ENCODE measurements around the gene RFT1. TPM values are rescaled to one million over a fixed set of nuclear protein-coding genes. Genes with fewer than 3 reads are reported as not detected.

Gene RFT1, protein sequence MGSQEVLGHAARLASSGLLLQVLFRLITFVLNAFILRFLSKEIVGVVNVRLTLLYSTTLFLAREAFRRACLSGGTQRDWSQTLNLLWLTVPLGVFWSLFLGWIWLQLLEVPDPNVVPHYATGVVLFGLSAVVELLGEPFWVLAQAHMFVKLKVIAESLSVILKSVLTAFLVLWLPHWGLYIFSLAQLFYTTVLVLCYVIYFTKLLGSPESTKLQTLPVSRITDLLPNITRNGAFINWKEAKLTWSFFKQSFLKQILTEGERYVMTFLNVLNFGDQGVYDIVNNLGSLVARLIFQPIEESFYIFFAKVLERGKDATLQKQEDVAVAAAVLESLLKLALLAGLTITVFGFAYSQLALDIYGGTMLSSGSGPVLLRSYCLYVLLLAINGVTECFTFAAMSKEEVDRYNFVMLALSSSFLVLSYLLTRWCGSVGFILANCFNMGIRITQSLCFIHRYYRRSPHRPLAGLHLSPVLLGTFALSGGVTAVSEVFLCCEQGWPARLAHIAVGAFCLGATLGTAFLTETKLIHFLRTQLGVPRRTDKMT
- 18.6 and 20.3 TPM in 2 replicates for total RNA-seq

DNA sequence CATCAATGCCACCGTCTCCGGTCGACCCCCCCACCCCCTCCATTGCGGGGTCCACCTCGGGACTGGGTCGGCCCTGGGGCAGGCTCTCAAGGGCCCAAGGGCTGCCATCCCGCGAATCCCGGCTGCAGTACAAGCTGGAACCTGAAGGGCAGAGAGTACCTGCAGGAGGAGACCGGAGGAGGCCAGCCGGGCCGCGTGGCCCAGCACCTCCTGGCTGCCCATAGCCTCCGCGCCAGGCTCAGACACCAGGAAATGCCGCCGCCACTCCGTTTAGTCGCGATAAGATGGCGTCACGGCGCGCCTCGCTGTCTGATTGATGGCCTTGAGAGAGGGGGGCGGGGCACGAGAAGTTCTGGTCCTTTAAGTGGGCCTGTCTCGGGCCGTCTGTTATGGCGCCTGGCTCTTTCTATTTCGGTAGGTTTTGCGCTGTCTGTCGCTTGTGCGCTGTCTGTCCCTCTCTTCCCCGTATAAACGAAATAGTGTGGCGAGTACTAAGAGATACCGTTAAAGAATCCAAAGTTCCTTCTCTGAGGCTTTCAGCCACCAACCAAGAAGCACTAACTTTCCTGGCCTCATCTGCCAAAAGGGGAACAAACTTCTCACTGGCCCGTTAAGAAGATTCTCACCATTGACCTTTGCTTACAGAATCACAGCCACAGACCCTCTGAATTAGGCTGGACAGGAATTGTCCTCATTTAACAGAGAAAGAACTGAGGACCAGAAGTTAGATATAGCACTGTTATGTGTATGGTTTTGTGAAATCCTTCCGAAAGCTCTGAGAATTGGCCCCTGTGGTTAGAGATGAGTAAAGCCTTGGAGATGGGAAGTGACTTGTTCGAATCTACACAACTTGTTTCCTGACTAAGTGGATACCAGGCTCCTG is at the start of gene RFT1:
RFT1 (minus strand) TSS at position 257 of the 883 bp plus-strand sequence; CDS start at position 222, 35 bp downstream.
- no peaks in the 10 kb centered on the region for H3K36me3 ChIP-seq (ENCODE audit: control insufficient read depth, insufficient read depth, low read length)
- TF ChIP-seq, protein P1, sequence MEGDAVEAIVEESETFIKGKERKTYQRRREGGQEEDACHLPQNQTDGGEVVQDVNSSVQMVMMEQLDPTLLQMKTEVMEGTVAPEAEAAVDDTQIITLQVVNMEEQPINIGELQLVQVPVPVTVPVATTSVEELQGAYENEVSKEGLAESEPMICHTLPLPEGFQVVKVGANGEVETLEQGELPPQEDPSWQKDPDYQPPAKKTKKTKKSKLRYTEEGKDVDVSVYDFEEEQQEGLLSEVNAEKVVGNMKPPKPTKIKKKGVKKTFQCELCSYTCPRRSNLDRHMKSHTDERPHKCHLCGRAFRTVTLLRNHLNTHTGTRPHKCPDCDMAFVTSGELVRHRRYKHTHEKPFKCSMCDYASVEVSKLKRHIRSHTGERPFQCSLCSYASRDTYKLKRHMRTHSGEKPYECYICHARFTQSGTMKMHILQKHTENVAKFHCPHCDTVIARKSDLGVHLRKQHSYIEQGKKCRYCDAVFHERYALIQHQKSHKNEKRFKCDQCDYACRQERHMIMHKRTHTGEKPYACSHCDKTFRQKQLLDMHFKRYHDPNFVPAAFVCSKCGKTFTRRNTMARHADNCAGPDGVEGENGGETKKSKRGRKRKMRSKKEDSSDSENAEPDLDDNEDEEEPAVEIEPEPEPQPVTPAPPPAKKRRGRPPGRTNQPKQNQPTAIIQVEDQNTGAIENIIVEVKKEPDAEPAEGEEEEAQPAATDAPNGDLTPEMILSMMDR (IDR thresholded peaks at IDR 0.05; ENCODE audit: insufficient read depth, low read length, poor library complexity, severe bottlenecking): peak; percentile 10
- peak; percentile 82 for DNase-seq (ENCODE audit: low read depth)

DNA sequence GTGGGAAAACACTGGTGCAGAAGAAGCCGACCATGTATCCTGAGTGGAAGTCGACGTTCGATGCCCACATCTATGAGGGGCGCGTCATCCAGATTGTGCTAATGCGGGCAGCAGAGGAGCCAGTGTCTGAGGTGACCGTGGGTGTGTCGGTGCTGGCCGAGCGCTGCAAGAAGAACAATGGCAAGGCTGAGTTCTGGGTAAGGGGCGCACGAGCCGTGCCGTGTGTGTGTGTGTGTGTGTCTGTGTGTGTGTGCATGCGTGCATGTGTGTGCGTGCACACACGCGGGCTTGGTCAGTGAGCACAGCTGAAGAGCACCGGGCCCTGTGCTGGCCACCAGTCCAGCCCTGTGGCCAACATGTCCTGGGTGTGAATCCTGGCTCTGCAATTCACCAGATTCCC is 49.3 kb upstream of the RFT1 start:
- no peak for DNase-seq (ENCODE audit: low read depth)
- Histone ChIP-seq H3K36me3 (ENCODE audit: control insufficient read depth, insufficient read depth, low read length) (peaks cover 3% of the 10 kb centered on the region), H3K27me3 (ENCODE audit: control insufficient read depth, insufficient read depth, low read length) (no peaks in the 10 kb centered on the region), H3K4me3 (ENCODE audit: low read depth, low read length) (no peak overlapping the region)
- TF ChIP-seq, protein P1 (IDR thresholded peaks at IDR 0.05; ENCODE audit: insufficient read depth, low read length, poor library complexity, severe bottlenecking): no peak

More for the DNA sequence above, at the start of gene RFT1:
- H3K27me3 ChIP-seq (ENCODE audit: control insufficient read depth, insufficient read depth, low read length): no peaks in the 10 kb centered on the region
- H3K4me3 ChIP-seq (ENCODE audit: low read depth, low read length): peak within 1 kb of the TSS; percentile 94

DNA sequence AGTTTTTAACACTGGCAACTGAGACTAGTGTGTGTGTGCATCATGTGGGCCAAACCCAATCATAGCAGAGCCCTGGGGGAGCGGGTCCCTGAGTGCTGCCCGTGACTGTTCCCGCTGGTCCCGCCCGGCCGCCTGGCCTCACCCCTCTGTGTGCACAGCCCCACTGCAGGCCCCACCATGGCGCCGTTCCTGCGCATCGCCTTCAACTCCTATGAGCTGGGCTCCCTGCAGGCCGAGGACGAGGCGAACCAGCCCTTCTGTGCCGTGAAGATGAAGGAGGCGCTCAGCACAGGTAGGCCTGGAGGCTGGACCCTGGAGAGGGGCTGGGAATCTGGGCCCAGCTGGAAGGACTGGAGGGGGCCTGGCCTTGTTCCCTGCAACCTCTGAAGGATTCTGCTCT is 48.0 kb upstream of the RFT1 start:
- no peaks in the 10 kb centered on the region for H3K27me3 ChIP-seq (ENCODE audit: control insufficient read depth, insufficient read depth, low read length)
- H3K4me3 ChIP-seq (ENCODE audit: low read depth, low read length): no peak overlapping the region
- DNase-seq (ENCODE audit: low read depth): no peak
- H3K36me3 ChIP-seq (ENCODE audit: control insufficient read depth, insufficient read depth, low read length): peaks cover 5% of the 10 kb centered on the region
- TF ChIP-seq, protein P1 (IDR thresholded peaks at IDR 0.05; ENCODE audit: insufficient read depth, low read length, poor library complexity, severe bottlenecking): no peak

DNA sequence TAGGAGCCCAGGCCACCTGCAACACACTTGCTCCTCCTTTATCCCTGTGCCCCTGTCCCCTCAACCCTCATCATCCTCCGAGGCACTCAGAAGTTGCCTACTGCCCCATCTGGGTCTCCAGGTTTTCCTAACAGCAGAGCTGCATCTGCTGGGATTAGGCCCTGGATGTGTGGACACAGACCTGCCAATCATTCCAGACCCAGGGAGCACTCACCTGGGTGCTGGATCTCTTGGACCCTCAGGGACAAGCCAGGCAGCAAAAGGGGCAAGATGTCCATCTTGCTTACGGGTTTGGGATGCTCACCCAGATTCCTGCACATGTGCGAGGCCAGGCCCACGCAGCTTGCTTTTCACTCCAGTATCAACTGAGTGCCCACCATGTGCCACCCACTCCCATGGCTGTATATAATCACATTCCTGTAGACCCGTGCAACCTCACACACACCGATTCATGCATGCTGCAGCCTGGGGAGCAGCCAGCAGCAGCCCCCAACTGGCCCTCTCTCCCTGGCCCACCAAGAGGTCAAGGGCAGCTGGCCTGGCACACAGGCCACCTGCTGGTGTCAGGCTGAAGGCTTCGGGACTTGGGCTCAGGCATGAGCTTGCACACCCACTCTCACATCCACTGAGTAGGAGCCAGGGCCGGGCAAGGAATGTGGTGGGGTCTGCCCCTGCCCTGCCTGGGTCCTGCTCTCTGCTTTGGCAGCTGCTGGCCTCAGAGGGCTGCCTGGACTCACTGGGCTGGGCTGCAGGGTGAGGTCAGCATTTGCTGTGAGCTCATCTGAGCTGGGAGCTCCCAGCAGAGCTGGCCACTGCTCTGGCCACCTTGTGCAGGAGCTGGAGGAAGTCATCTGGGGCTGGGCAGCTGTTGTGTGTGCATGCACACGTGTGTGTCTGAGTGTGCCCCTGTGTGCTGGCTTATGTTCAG is 45.6 kb upstream of the RFT1 start:
- Histone ChIP-seq H3K27me3 (ENCODE audit: control insufficient read depth, insufficient read depth, low read length) (no peaks in the 10 kb centered on the region), H3K4me3 (ENCODE audit: low read depth, low read length) (no peak overlapping the region), H3K36me3 (ENCODE audit: control insufficient read depth, insufficient read depth, low read length) (peaks cover 5% of the 10 kb centered on the region)
- DNase-seq (ENCODE audit: low read depth): no peak
- TF ChIP-seq, protein P1 (IDR thresholded peaks at IDR 0.05; ENCODE audit: insufficient read depth, low read length, poor library complexity, severe bottlenecking): no peak
